Duodenal mucosa (tissue), 2 donors: ENCODE data around the gene LIG4.

Experiments
- H3K27ac ChIP-seq: one replicate; pipeline ENCODE4 v1.7.0; 2013; ENCODE audit warnings: low read depth, low read length
- H3K27me3 ChIP-seq, 2 donors: one replicate each; pipeline ENCODE4 v1.7.0; 2013; ENCODE audit warnings: low read length in 2 of 2, control low read depth in 1 of 2; ENCODE audit not compliant: insufficient read depth in 2 of 2, control insufficient read depth in 1 of 2
- H3K36me3 ChIP-seq, 2 donors: one replicate each; pipeline ENCODE4 v1.7.0; 2013; ENCODE audit warnings: low read length in 2 of 2, control low read depth in 1 of 2; ENCODE audit not compliant: insufficient read depth in 2 of 2, control insufficient read depth in 1 of 2
- H3K4me1 ChIP-seq, 2 donors: one replicate each; pipeline ENCODE4 v1.7.0; 2013; ENCODE audit warnings: low read length in 2 of 2, control low read depth in 1 of 2; ENCODE audit not compliant: insufficient read depth in 2 of 2, control insufficient read depth in 1 of 2
- H3K4me3 ChIP-seq, 2 donors: one replicate each; pipeline ENCODE4 v1.7.0; 2013; ENCODE audit warnings: low read length in 2 of 2, low read depth in 1 of 2
- H3K9ac ChIP-seq, 2 donors: one replicate each; pipeline ENCODE4 v1.7.0; 2013; ENCODE audit warnings: low read length in 2 of 2, low read depth in 1 of 2
- H3K9me3 ChIP-seq, 2 donors: one replicate each; pipeline ENCODE4 v1.7.0; 2013; ENCODE audit warnings: low read length in 2 of 2, control low read depth in 1 of 2; ENCODE audit not compliant: control insufficient read depth in 1 of 2

LIG4 gene

DNA sequence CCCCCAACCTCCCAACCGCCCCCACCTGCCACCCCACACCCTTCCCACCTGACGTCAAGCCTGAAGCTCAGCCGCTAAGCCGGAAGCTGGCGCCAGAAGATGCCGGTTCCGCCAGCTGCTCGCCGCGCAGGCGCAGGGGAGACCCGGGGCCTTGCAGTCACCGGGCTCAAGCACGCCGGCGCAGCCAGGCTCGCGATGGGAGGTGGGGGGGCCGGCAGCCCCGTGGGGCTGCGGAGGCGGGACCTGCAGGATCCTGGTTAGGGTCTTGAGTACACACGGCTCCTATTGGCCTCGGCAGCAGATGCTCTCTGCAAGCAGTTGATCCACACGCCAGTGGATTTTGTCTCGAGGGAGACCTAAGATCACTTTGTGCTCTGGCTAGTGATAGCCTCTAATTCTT lies at the start of gene LIG4:
Gene LIG4 (minus strand): TSS at position 101 of the 400 bp plus-strand sequence. CDS start 4,268 bp downstream, outside the sequence.
- no peaks in the 10 kb centered on the region for H3K27me3 ChIP-seq
- H3K4me1 ChIP-seq: peaks cover 19 to 22% of the 10 kb centered on the region in 2 donors
- no peak within 1 kb of the TSS for H3K27ac ChIP-seq
- no peaks in the 10 kb centered on the region for H3K9me3 ChIP-seq
- peaks cover 1 to 5% of the 10 kb centered on the region in 2 donors for H3K36me3 ChIP-seq
- H3K9ac ChIP-seq: peak within 1 kb of the TSS; percentile 7 to 59
- peak within 1 kb of the TSS; percentile 55 to 73 for H3K4me3 ChIP-seq

DNA sequence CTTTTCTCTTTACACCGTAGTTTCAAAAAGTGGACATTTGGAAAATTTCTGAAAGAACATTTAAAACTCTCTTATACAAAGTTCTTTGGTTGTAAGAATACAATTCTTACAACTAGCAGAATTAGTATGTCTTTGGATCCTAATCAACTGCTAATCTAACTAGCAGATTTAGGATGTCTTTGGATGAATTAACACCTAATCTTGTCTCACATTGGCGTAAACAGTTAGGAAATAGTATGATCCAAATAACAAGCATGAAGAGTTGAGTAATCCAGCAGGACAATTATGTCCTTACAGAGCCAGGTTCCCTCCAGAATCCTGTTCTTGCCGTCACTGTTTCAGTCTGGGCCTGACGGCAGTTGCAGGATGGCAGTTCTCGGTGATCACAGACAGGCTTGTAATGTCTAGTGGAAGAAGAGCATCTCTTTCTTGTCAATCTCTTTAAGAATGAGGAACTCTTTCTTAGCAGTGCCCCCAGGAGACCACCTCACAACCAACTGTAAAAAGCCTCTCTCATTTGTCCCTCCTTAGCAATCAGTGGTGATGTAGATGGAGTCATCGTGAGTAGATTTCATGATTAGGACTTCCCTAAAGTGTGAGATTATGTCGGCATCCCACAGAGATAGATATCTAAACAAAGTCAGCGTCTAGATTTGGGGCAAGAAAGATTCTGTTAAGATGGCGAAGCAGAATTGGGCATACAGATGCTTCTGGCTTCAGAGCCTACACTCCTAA lies 48.5 kb upstream of the LIG4 start:
- H3K4me3 ChIP-seq: no peak overlapping the region
- no peaks in the 10 kb centered on the region for H3K27me3 ChIP-seq

DNA sequence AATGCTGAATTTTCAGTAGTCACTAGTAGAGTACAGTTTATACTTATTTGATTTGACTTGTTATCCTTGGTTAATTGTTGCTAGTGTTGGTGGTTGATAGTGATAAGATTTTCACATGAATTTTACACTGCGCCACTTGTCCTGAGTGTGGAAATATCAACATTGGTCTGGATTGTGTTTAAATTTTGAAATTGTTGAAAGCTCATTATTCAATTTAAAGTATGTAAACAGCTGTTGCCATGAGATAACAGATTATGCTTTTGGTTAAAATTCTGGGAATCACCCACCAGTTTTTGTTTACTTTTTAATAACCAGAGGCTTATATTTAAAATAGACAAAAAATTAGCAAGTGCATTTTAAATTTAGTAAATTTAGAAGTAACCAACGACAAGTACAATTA lies 41.9 kb upstream of the LIG4 start:
- Histone ChIP-seq H3K9me3 (no peaks in the 10 kb centered on the region), H3K27me3 (no peaks in the 10 kb centered on the region), H3K36me3 (no peaks in the 10 kb centered on the region), H3K27ac (no peak overlapping the region), H3K4me3 (no peak overlapping the region), H3K9ac (no peak overlapping the region), H3K4me1 (no peaks in the 10 kb centered on the region)

More for the DNA sequence above, 48.5 kb upstream of the LIG4 start:
- Histone ChIP-seq H3K9me3 (no peaks in the 10 kb centered on the region), H3K4me1 (peaks cover 4 to 5% of the 10 kb centered on the region in 2 donors), H3K27ac (no peak overlapping the region), H3K36me3 (no peaks in the 10 kb centered on the region), H3K9ac (no peak overlapping the region)

DNA sequence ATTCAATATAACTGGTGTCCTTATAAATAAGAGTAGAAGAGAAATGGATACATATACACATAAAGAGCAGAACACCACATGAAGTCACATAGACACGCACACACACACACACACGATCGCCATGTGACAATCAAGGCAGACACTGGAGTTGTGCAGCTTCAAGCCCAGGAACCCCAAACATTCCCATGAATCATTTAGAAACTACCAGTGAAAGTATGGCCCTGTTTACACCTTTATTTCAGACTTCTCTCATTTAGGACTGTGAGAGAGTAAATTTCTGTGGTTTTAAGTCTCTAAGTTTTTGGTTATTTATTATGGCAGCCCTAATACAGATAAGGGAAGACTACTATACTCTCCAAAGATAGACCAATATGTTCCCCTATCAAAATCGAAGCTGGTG lies 33.8 kb upstream of the LIG4 start:
- Histone ChIP-seq H3K4me1 (no peaks in the 10 kb centered on the region), H3K4me3 (no peak overlapping the region), H3K9ac (no peak overlapping the region), H3K27me3 (no peaks in the 10 kb centered on the region), H3K9me3 (peaks cover 0 to 4% of the 10 kb centered on the region in 2 donors), H3K36me3 (no peaks in the 10 kb centered on the region), H3K27ac (no peak overlapping the region)

DNA sequence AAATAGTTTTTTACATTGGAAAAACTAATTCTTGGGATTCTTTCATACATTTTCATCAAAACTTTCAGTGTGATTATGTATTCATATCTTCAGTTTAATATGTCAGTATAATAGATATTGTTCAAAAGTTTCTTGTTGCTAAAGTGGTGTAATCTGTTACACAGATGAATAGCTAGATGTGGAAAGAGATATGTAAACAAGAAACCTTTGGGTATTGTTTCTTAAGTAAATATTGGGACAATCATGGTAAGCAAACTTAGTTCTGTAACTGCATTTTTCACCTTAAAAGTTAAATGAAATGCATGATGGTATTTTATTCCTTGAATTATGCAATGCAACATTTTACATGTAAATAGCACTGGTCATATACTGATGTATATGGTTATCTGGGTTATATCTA lies 15.0 kb upstream of the LIG4 start:
- Histone ChIP-seq H3K27ac (no peak overlapping the region), H3K4me3 (no peak overlapping the region), H3K36me3 (peaks cover 0 to 3% of the 10 kb centered on the region in 2 donors), H3K9ac (no peak overlapping the region), H3K9me3 (no peaks in the 10 kb centered on the region), H3K4me1 (peaks cover 16% of the 10 kb centered on the region in 2 donors), H3K27me3 (no peaks in the 10 kb centered on the region)

DNA sequence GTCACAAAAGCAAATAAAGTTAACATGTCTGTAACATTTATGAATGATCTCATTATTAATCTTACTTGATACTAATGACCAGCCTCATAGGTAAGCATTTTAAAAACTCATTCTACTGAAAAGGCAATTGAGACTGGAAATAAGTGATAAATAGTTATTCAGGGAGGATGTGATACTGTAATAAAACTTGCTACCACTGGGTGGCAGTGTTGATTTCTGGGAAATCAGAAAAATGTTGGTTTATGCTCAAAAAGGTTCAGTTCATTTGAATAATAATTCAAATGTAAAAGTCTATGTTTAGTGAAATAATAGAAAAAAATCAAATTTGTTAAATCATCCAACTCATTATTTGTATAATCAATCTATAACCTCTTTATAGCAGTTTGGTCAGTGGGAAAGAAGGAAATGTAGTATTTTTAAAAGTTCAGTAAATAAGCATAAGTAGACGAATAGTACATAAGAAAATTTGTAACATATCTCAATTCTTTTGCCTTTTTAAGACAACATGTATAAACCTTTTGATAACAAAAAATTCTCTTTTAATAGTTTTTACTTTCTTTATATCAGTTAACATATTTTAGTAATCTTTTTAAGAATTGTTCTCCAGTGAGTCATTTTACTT lies 12.4 kb upstream of the LIG4 start:
- Histone ChIP-seq H3K27me3 (no peaks in the 10 kb centered on the region), H3K4me1 (peaks cover 16 to 20% of the 10 kb centered on the region in 2 donors), H3K9me3 (no peaks in the 10 kb centered on the region), H3K9ac (no peak overlapping the region), H3K27ac (no peak overlapping the region), H3K4me3 (no peak overlapping the region), H3K36me3 (peaks cover 0 to 3% of the 10 kb centered on the region in 2 donors)

DNA sequence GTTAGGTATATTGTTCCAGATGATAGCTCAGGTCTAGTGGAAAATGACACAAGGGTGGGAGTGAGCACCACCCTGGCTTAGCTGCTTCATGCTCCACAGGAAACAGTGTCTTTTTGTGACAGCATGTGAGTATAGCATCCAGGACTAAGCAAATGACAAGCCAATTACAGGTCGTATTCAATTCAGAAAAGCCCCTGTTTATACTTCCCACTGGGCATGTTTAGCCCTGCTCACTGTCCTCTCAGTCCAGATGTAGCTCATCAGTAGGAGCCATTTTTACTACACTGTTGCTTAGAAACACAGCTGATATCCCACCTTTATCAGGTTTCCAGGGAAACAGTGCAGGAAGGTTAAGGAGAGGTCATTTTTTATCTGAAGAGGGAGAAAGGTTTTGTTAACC lies 10.8 kb upstream of the LIG4 start:
- Histone ChIP-seq H3K4me1 (peaks cover 16 to 22% of the 10 kb centered on the region in 2 donors), H3K36me3 (peaks cover 0 to 3% of the 10 kb centered on the region in 2 donors), H3K9me3 (no peaks in the 10 kb centered on the region), H3K27me3 (no peaks in the 10 kb centered on the region), H3K9ac (no peak overlapping the region), H3K27ac (no peak overlapping the region), H3K4me3 (no peak overlapping the region)

DNA sequence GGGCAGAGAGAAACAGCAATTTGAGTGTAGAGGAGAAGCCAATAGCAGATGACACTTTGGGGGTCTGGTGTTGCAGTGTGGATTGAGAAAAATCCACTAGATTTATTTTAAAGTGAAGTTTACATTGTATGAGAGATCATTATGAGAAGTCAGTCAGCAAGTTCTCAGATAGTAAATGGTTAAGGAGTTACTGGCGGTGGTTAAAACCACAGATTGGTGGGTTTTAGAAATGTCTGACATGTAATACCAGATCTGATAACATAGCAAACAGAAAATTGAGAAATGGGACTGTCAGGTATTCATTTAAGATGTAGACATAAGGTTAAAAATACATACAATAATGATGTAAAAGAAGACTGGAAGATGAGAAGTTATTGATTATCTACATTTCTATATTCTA lies 10.1 kb upstream of the LIG4 start:
- Histone ChIP-seq H3K4me3 (no peak overlapping the region), H3K9me3 (no peaks in the 10 kb centered on the region), H3K9ac (no peak overlapping the region), H3K36me3 (peaks cover 0 to 3% of the 10 kb centered on the region in 2 donors), H3K4me1 (peaks cover 22 to 30% of the 10 kb centered on the region in 2 donors), H3K27me3 (no peaks in the 10 kb centered on the region), H3K27ac (no peak overlapping the region)

DNA sequence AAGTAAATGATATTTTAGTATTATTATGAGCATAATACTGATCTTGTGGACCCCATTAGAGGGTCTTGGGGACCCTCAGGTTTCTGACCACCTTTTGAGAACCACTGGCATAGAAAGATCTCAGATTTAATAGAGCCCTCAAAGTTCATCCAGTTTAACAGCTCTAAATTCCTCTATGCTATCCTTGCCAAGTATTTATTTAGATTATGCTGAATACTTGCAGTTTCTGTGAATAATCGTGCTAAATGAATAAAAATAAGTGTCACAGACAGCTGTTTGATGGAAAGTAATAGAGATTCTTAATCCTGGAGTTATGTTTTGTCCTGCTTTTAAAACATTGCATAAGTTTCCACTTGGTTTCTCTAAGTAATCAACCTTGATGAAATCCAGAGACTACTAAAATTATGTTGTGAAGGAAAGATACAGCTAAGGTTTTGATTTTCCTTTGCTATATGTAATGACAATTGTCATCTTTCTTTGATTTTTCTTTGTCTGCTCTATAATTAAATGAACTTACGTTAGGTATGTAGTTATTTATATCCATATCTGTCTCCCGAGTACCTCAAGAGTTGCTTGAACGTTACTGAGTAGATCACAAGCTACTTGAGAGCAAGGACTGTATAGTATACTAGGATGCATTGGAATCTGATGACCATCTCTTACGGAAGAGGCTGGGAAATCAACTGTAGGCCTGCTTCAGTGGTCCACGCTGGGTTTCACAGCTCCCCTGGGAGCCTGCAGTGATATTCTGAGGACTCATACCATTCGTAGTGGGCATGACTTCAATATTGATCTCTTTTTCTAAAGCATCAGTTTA lies 8.6 kb upstream of the LIG4 start:
- Histone ChIP-seq H3K9ac (no peak overlapping the region), H3K36me3 (no peaks in the 10 kb centered on the region), H3K9me3 (no peaks in the 10 kb centered on the region), H3K27ac (no peak overlapping the region), H3K27me3 (no peaks in the 10 kb centered on the region), H3K4me1 (peaks cover 35 to 42% of the 10 kb centered on the region in 2 donors), H3K4me3 (no peak overlapping the region)

DNA sequence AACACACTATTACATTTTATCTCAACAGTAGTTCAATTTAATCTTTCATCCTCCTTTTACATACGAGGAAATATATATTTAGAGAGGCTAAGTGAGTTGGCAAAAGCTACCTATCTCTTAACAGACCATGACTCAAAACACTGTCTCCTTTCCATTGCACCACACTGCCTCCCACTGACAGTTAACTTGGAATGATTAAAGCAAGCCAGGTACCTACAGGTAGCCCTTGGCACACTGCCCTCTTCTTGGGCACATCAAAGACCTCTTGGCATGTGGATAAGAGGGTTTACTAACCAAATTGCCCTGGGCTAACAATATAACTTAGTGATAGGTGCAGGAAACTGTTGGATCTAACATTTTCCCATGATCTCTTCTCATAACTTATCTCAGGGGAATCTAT lies 4.7 kb upstream of the LIG4 start:
- Histone ChIP-seq H3K4me1 (peaks cover 25 to 27% of the 10 kb centered on the region in 2 donors), H3K9ac (peak overlapping the region in 1 of 2 donors; percentile 24), H3K9me3 (no peaks in the 10 kb centered on the region), H3K27ac (no peak overlapping the region), H3K27me3 (no peaks in the 10 kb centered on the region), H3K36me3 (no peaks in the 10 kb centered on the region), H3K4me3 (peak overlapping the region; percentile 88 to 94)
